Small intestine (tissue), 7 donors: ENCODE measurements around the gene ATG101. TPM values are rescaled to one million over a fixed set of nuclear protein-coding genes. Genes with fewer than 3 reads are reported as not detected.

ENCODE experiments used
- DNase-seq, 2 donors: peaks; one replicate each; pipeline versions ENCODE4 v3.0.0 to v3.0.0-alpha.2; 2013
- FAIRE-seq: peaks from 2 replicates; lab custom pipeline; 2012; peaks lifted over from hg19 to GRCh38; lab: Jason Lieb, UNC
- H3K27ac ChIP-seq, 3 donors: one replicate each; pipeline ENCODE4 v1.5.1; 2013; ENCODE audit warnings: low read length in 2 of 3, mild to moderate bottlenecking in 2 of 3, control low read depth in 1 of 3, inconsistent platforms in 1 of 3, low read depth in 1 of 3, moderate library complexity in 1 of 3
- H3K27me3 ChIP-seq, 3 donors: one replicate each; pipeline ENCODE4 v1.6.1; 2013; ENCODE audit warnings: low read length in 3 of 3, inconsistent platforms in 1 of 3; ENCODE audit not compliant: control insufficient read depth in 3 of 3, insufficient read depth in 3 of 3
- H3K36me3 ChIP-seq, 3 donors: one replicate each; pipeline ENCODE4 v1.6.1; 2013; ENCODE audit warnings: low read length in 3 of 3, inconsistent platforms in 1 of 3, low read depth in 1 of 3, mild to moderate bottlenecking in 1 of 3, moderate library complexity in 1 of 3; ENCODE audit not compliant: control insufficient read depth in 3 of 3, insufficient read depth in 2 of 3
- H3K4me1 ChIP-seq, 3 donors: one replicate each; pipeline ENCODE4 v1.6.1; 2013; ENCODE audit warnings: low read length in 2 of 3, inconsistent platforms in 1 of 3, low read depth in 1 of 3, mild to moderate bottlenecking in 1 of 3, moderate library complexity in 1 of 3; ENCODE audit not compliant: control insufficient read depth in 3 of 3, insufficient read depth in 2 of 3
- H3K4me3 ChIP-seq, 3 donors: one replicate each; pipeline ENCODE4 v1.5.1; 2013; ENCODE audit warnings: low read length in 3 of 3, control low read depth in 1 of 3, inconsistent platforms in 1 of 3, low read depth in 1 of 3, mild to moderate bottlenecking in 1 of 3, moderate library complexity in 1 of 3
- H3K9me3 ChIP-seq, 2 donors: one replicate each; pipeline ENCODE4 v1.6.1; 2013; ENCODE audit warnings: low read depth in 1 of 2, low read length in 1 of 2; ENCODE audit not compliant: control insufficient read depth in 2 of 2, insufficient read depth in 1 of 2
- WGBS, 3 donors: extraction: QIAGEN DNeasy Blood & Tissue Kit; methylation state at CpG; one replicate each; pipeline ENCODE4 v1.1.7; 2013; 5-methylcytosine and 5-hydroxymethylcytosine counted together
- polyA plus RNA-seq, 4 donors: library from polyadenylated mRNA; stranded (reverse) in 3 of 4; unstranded in 1 of 4; fragments of 200-250 nt in 3 of 4; fragments of 120-200 nt in 1 of 4; gene quantifications; one replicate each; pipeline versions ENCODE4 v1.2.1 to v1.2.3, GENCODE V29; 2013
- donor health status: healthy with polysubstance abuse.
- donor health status: control.
- donor health status: control.
- donor health status: Bipolar disorder and iron deficiency.
- donor health status: healthy.

Gene ATG101
- polyA plus RNA-seq, 4 donors, result 26.7 to 65.1 (median 55.5) TPM

DNA sequence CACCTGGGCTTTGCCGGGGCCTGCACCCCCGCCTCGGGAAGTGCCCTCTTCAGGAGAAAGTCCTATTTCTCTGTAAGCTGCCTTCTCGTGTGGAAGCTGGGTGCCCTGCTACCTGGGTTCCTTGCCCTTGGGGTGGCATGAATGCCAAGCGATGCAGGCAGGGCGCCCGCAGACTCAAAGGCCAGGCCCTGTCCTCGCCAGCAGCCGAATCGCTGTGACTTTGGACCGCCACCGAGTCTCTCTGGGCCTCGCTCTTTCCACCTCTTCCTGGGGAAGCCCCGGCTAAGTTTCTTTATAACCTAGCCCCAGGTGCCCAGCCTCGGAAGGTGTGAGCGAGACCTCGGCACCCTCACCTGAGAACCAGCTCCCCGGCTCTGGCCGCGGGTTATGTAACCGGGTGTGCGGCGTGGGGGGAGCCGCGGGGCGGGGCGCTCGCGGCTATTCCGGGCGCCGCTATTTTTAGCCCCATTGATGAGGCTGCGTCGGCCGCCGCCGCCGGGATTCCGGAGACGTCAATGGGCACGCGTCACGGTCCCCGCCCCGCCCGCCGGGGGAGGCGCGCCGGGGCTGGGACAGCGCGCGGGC is 33.1 kb upstream of the ATG101 start:
- Histone ChIP-seq H3K4me1 (peaks cover 3 to 38% (median 13%) of the 10 kb centered on the region in 3 donors), H3K27me3 (peaks cover 0 to 35% (median 0%) of the 10 kb centered on the region in 3 donors), H3K9me3 (no peaks in the 10 kb centered on the region), H3K4me3 (peak overlapping the region; percentile 41 to 65 (median 56)), H3K36me3 (no peaks in the 10 kb centered on the region), H3K27ac (peak overlapping the region; percentile 15 to 84 (median 68))
- DNase-seq (peak; percentile 79 to 93), FAIRE-seq (no peak)
- 3 to 7% (median 4%) methylated on average over 46 to 53 of the region's 53 CpGs for WGBS, 3 donors

DNA sequence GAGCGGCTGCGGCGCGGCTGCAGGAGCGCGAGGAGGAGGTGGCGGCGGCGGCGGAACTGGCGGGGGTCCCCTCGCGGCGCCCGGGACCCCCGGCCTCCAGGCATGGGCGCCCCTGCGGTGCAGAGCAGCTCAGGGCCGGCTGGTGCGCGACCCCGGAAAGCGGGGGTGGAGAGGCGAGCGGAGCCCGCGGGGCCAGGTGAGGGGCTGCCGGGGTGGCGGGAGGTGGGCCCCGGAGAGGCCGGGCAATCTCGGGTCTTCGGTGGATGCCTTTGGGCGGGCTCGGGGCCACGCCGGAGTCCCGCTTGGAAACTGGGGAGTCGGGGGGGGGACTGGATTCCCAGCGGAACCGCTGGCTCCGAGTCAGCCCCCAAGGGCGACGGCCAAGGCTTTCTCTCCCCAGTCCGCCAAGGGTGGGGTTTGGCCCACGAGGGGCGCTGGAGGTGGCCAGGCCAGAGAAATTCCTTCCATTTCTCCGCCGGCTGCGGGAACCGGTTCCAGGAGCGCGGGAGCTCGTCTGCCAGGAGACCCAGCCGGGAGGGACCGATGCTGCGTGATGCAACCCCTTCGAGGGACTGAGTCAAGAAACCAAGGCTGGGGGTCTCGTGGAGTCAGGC is 32.4 kb upstream of the ATG101 start:
- WGBS, 3 donors, result 2 to 5% (median 3%) methylated on average over 33 to 59 of the region's 59 CpGs
- DNase-seq, result peak in 1 of 2 donors; percentile 68
- peaks cover 0 to 35% (median 0%) of the 10 kb centered on the region in 3 donors for H3K27me3 ChIP-seq
- no peaks in the 10 kb centered on the region for H3K9me3 ChIP-seq
- peak overlapping the region; percentile 52 to 65 (median 56) for H3K4me3 ChIP-seq
- no peaks in the 10 kb centered on the region for H3K36me3 ChIP-seq
- peak overlapping the region in 1 of 3 donors; percentile 63 for H3K27ac ChIP-seq
- peaks cover 3 to 38% (median 13%) of the 10 kb centered on the region in 3 donors for H3K4me1 ChIP-seq
- no peak for FAIRE-seq

DNA sequence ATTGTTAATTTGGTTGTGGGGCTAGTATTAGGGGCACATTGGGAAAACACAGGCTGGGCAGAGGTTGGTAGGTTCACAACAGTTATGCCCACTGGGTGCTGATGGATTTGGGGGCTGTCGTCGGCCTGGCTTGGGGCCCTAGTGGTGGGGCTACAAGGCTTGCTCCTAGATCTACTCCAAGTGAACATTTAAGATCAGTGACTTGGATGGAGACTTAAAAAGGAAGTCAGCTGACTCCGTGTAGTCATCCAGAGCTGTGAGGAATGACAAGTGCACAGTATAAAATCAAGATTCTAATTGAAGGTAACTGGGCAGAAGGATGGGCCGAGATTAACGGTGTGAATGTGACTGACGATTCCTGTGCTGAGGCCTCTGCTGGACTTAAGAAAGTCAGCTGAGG is 31.3 kb upstream of the ATG101 start:
- Histone ChIP-seq H3K36me3 (peaks cover 0 to 4% (median 0%) of the 10 kb centered on the region in 3 donors), H3K4me1 (peaks cover 1 to 30% (median 11%) of the 10 kb centered on the region in 3 donors), H3K4me3 (no peak overlapping the region), H3K27me3 (peaks cover 0 to 35% (median 0%) of the 10 kb centered on the region in 3 donors), H3K9me3 (no peaks in the 10 kb centered on the region), H3K27ac (no peak overlapping the region)
- no peak for FAIRE-seq
- DNase-seq, result no peak
- 77 to 90% (median 83%) methylated on average over 6 of the region's 6 CpGs for WGBS, 3 donors

DNA sequence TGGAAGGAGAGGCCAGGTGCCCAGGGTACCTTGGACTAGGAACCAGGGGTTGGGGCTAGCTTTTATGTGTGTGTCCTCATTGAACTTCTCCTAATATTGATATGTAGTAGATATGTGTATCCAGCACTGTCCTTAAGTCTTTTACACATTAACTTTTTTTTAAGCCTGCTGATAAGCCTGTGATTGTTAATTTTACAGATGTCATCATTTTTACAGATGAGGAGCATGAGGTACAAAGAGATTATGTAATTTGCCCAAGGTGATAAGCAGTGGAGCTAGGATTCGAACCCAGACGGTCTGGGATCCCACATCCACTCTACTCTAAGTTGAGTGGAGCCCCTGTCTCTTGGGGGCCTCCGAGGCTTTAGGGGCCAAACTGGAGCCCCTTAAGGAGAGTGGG is 28.7 kb upstream of the ATG101 start:
- 30 to 70% (median 55%) methylated on average over 3 of the region's 3 CpGs for WGBS, 3 donors
- H3K4me1 ChIP-seq, result peaks cover under 1 to 32% (median 12%) of the 10 kb centered on the region in 3 donors
- no peak for FAIRE-seq
- no peak for DNase-seq
- H3K9me3 ChIP-seq, result no peaks in the 10 kb centered on the region
- H3K27ac ChIP-seq, result no peak overlapping the region
- no peak overlapping the region for H3K4me3 ChIP-seq
- peaks cover 0 to 11% (median 0%) of the 10 kb centered on the region in 3 donors for H3K36me3 ChIP-seq
- peaks cover 0 to 14% (median 0%) of the 10 kb centered on the region in 3 donors for H3K27me3 ChIP-seq

DNA sequence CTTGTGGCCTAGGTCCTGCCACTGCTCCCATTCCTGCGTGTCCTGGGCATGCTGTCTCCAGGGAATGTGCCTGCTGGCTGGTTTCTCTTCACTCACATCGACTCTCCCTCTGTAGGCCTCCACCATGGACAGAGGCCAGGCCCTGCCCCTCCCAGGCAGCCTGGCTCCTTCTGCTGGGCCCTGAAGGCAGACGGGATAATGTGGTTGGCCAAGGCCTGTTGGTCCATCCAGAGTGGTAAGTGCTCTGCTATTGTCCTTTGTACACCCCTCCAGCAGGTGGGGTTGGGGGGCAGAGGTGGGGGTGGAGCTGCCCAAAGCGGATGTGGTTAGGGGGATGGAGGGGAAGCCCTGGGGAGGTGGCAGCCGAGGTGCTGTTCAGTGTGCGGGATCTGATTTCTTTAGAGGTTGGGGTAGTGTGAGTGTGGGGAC is 28.1 kb upstream of the ATG101 start:
- peaks cover 0 to 11% (median 0%) of the 10 kb centered on the region in 3 donors for H3K36me3 ChIP-seq
- peak in 1 of 2 donors; percentile 54 for DNase-seq
- peaks cover 2 to 29% (median 12%) of the 10 kb centered on the region in 3 donors for H3K4me1 ChIP-seq
- no peak overlapping the region for H3K4me3 ChIP-seq
- FAIRE-seq, result no peak
- peak overlapping the region in 1 of 3 donors; percentile 13 for H3K27ac ChIP-seq
- peaks cover 0 to 7% (median 0%) of the 10 kb centered on the region in 3 donors for H3K27me3 ChIP-seq
- H3K9me3 ChIP-seq, result no peaks in the 10 kb centered on the region
- WGBS, 3 donors, result 51 to 60% (median 53%) methylated on average over 6 of the region's 6 CpGs

DNA sequence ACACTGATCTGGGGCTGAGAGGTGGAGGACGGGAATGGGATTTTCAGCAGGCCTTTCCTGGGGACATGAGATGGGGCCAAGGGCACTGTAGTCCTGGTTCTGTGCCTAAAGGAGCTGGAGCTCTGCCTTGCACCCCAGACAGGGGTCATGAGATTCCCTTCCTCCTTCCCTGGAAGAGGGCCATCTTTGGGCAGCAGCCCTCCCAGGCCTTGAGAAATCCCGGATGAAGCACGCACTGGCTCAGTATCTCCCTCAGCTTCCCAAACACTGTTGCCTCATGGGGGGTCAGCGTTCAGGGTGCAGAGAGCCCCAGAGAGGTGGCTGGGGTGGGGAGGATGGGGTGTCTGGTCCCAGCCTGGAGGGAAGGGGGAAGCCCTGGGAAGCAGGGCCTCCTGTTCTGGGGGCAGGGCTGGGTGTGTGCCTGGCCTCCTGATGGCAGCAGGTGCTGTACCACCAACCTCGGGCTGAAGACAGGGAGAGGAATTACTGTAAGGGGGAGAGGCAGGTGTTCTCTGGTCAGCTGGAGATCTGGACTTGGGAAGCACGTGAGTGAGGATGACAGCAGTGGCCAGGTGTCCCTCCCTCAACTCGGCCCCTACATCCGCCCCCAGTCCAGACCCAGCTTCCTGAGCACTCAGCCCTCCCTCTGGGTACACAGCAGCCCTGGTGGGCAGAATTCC is 26.9 kb upstream of the ATG101 start:
- Histone ChIP-seq H3K27ac (peak overlapping the region in 1 of 3 donors; percentile 55), H3K4me1 (peaks cover 2 to 21% (median 12%) of the 10 kb centered on the region in 3 donors), H3K36me3 (peaks cover 0 to 13% (median 0%) of the 10 kb centered on the region in 3 donors), H3K4me3 (no peak overlapping the region), H3K27me3 (no peaks in the 10 kb centered on the region), H3K9me3 (no peaks in the 10 kb centered on the region)
- no peak for FAIRE-seq
- DNase-seq, result no peak
- 73 to 80% (median 77%) methylated on average over 8 of the region's 8 CpGs for WGBS, 3 donors

DNA sequence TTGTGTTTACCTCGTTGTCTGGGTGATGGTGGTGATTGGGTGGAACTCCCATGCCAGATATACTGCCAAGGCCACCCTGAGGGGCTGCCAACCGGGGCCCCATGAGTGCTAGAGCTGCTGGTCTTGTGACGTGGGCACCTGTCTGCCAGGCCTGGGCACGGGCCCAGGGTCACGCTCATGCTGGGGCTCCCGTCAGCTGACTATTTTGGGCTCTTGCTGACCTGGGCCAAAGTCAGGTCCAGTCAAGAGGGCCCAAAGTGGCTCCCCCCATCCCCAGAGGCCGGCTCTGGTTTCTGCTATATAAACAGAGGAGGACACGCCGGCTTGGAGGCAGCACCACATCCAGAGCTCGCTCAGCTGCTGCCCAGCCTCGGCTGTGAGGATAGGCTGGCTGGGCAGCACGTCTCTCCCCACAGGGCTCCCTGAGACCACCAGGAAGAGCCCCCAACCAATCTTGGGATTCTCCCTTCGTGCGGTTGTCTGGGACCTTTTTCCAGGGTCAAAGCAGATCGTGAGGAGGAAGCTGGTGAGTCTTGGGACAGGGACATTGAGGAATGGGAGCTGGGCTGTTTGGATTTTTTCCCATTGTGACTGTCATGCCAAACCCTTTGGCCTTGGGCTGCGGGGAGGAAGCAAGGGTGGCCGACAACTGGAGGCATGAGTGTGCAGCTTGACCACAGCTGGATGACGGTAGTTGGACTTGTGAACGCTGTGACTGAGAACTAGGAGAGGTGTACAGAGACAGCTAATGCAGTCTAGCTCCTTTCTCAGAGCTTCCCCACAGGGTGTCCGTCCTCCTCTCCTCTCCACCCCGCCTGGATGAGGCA is 26.2 kb upstream of the ATG101 start:
- peaks cover 0 to 13% (median 0%) of the 10 kb centered on the region in 3 donors for H3K36me3 ChIP-seq
- DNase-seq (no peak), FAIRE-seq (no peak)
- no peaks in the 10 kb centered on the region for H3K27me3 ChIP-seq
- H3K4me1 ChIP-seq, result peaks cover 2 to 21% (median 12%) of the 10 kb centered on the region in 3 donors
- H3K9me3 ChIP-seq, result no peaks in the 10 kb centered on the region
- peak overlapping the region in 1 of 3 donors; percentile 55 for H3K27ac ChIP-seq
- WGBS, 3 donors, result 72 to 83% (median 72%) methylated on average over 21 of the region's 21 CpGs
- H3K4me3 ChIP-seq, result no peak overlapping the region
